NCI-H748 (cell line): Measurements from ENCODE around the gene OPN1MW3.
"Not testable (repeated sequence)": the region's sequence is repeated elsewhere in the genome, so short reads cannot be mapped to it uniquely, and the experiment has no call there.

Source experiments
- DNase-seq: peaks from one replicate; lab custom pipeline; 2025; ENCODE audit not compliant: unreplicated experiment; lab: John Stamatoyannopoulos, UW

The OPN1MW3 gene

GRCh38 chrX:154295664-154296310 is 38.4 kb downstream of the OPN1MW3 start, which contains the start of gene TKTL1:
Gene TKTL1 (plus strand): TSS chrX:154295795. CDS start chrX:154295860, 65 bp downstream.
- no peak for DNase-seq

- no peak for DNase-seq
These were observed 39.3 kb downstream of the OPN1MW3 start for GRCh38 chrX:154296731-154297130.

GRCh38 chrX:154298312-154298711 is 40.9 kb downstream of the OPN1MW3 start:
- no peak for DNase-seq

- no peak for DNase-seq
These were observed 43.4 kb downstream of the OPN1MW3 start for GRCh38 chrX:154300816-154301215.

- not testable (repeated sequence) for DNase-seq
These were observed 45.6 kb downstream of the OPN1MW3 start for GRCh38 chrX:154302998-154303397.

- no peak for DNase-seq
These were observed 46.1 kb downstream of the OPN1MW3 start for GRCh38 chrX:154303476-154303875.

GRCh38 chrX:154304846-154305245 is 47.5 kb downstream of the OPN1MW3 start:
- no peak for DNase-seq

GRCh38 chrX:154305541-154306205 is 48.3 kb downstream of the OPN1MW3 start:
- no peak for DNase-seq

GRCh38 chrX:154307202-154307601 is 49.8 kb downstream of the OPN1MW3 start:
- DNase-seq = no peak

GRCh38 chrX:154308108-154308946 is 50.9 kb downstream of the OPN1MW3 start:
- DNase-seq = peak; percentile 48

GRCh38 chrX:154309041-154309775 is 51.8 kb downstream of the OPN1MW3 start:
- DNase-seq = no peak

GRCh38 chrX:154310616-154311536 is 53.5 kb downstream of the OPN1MW3 start:
- DNase-seq = no peak

- no peak for DNase-seq
These were observed 54.7 kb downstream of the OPN1MW3 start for GRCh38 chrX:154312116-154312515.

GRCh38 chrX:154313147-154313546 is 55.8 kb downstream of the OPN1MW3 start:
- DNase-seq = no peak

GRCh38 chrX:154315416-154315815 is 58.0 kb downstream of the OPN1MW3 start:
- no peak for DNase-seq

- DNase-seq = peak; percentile 8
These were observed 60.1 kb downstream of the OPN1MW3 start for GRCh38 chrX:154317391-154317995.

- no peak for DNase-seq
These were observed 63.0 kb downstream of the OPN1MW3 start for GRCh38 chrX:154320406-154320805.
